WTC11 (cell line): Measurements from ENCODE around the gene METRN. TPM values are rescaled to one million over a fixed set of nuclear protein-coding genes. Genes with fewer than 3 reads are reported as not detected.
A peak's percentile ranks its signal among the peaks of the same experiment; 100 is the strongest.

Experiments
- ATAC-seq: fragments of 200-7000 bp; cut with Tn5 transposase; 2 replicates; pipeline ENCODE4 v1.10.0; 2021; ENCODE audit warnings: mild to moderate bottlenecking, moderate library complexity
- CTCF ChIA-PET: fragments of 300-600 bp; sonication (Branson Sonifier 250); formaldehyde crosslinking; loops from one replicate; lab custom pipeline; 2021; ENCODE audit warnings: antibody characterized with exemption; lab: Charles Lee
- POLR2A ChIA-PET: fragments of 350-600 bp; sonication (Branson Sonifier 250); formaldehyde crosslinking; loops from one replicate; lab custom pipeline; 2021; ENCODE audit warnings: antibody characterized with exemption; lab: Charles Lee
- DNase-seq: peaks from one replicate; pipeline ENCODE4 v3.0.0; 2021; ENCODE audit warnings: low spot score
- H3K27ac Mint-ChIP-seq: 2 replicates; pipeline ENCODE4 v1.8.0; 2021; ENCODE audit warnings: mixed read lengths
- H3K27me3 Mint-ChIP-seq: 2 replicates; pipeline ENCODE4 v1.8.0; 2021; ENCODE audit warnings: low read depth, mild to moderate bottlenecking, moderate library complexity, mixed read lengths
- H3K36me3 Mint-ChIP-seq: 2 replicates; pipeline ENCODE4 v1.8.0; 2021; ENCODE audit warnings: mixed read lengths
- H3K4me1 Mint-ChIP-seq: 2 replicates; pipeline ENCODE4 v1.8.0; 2022; ENCODE audit warnings: mixed read lengths
- H3K4me3 Mint-ChIP-seq: 2 replicates; pipeline ENCODE4 v1.8.0; 2021; ENCODE audit warnings: mild to moderate bottlenecking, moderate library complexity, mixed read lengths
- H3K9me3 Mint-ChIP-seq: 2 replicates; pipeline ENCODE4 v1.8.0; 2021; ENCODE audit warnings: mixed read lengths
- AFF4 ChIP-seq: sonication (generic); formaldehyde crosslinking; IDR thresholded peaks from 2 replicates; pipeline ENCODE4 v1.8.1; 2023; ENCODE audit warnings: mild to moderate bottlenecking, missing genetic modification reagents, borderline replicate concordance
- ETV6 ChIP-seq: sonication (generic); formaldehyde crosslinking; IDR thresholded peaks from 2 replicates; pipeline ENCODE4 v1.8.1; 2022; ENCODE audit warnings: mild to moderate bottlenecking, missing genetic modification reagents
- JUN ChIP-seq: sonication (generic); formaldehyde crosslinking; IDR thresholded peaks from 2 replicates; pipeline ENCODE4 v1.8.0; 2023; ENCODE audit warnings: mild to moderate bottlenecking, missing genetic modification reagents
- KAT7 ChIP-seq: sonication (generic); formaldehyde crosslinking; IDR thresholded peaks from 2 replicates; pipeline ENCODE4 v1.8.1; 2023; ENCODE audit warnings: missing genetic modification reagents, mild to moderate bottlenecking, borderline replicate concordance
- PRDM15 ChIP-seq: sonication (generic); formaldehyde crosslinking; IDR thresholded peaks from 2 replicates; pipeline ENCODE4 v1.8.0; 2022; ENCODE audit warnings: missing genetic modification reagents
- TEAD1 ChIP-seq: sonication (generic); formaldehyde crosslinking; IDR thresholded peaks from 2 replicates; pipeline ENCODE4 v1.8.0; 2022; ENCODE audit warnings: mild to moderate bottlenecking, missing genetic modification reagents
- ZNF121 ChIP-seq: sonication (generic); formaldehyde crosslinking; IDR thresholded peaks from 2 replicates; pipeline ENCODE4 v1.8.0; 2023; ENCODE audit warnings: missing genetic modification reagents
- ZNF138 ChIP-seq: sonication (generic); formaldehyde crosslinking; conservative IDR thresholded peaks from 2 replicates; pipeline ENCODE4 v1.8.1; 2022; ENCODE audit warnings: mild to moderate bottlenecking, moderate library complexity, missing genetic modification reagents
- ZNF232 ChIP-seq: sonication (generic); formaldehyde crosslinking; IDR thresholded peaks from 2 replicates; pipeline ENCODE4 v1.8.0; 2022; ENCODE audit warnings: mild to moderate bottlenecking, missing genetic modification reagents
- total RNA-seq: library from RNA; stranded (reverse); gene quantifications from 3 replicates; pipeline ENCODE4 v1.2.3, GENCODE V29; 2021
- TF ChIP-seq, protein P1 (sequence below): sonication (generic); formaldehyde crosslinking; IDR thresholded peaks from 2 replicates; pipeline ENCODE4 v1.8.0; 2023; ENCODE audit warnings: missing genetic modification reagents, mild to moderate bottlenecking, borderline replicate concordance
- TF ChIP-seq, protein P2 (sequence below): fragments of 250-450 bp; sonication (Bioruptor Pico); conservative IDR thresholded peaks from 2 replicates; pipeline ENCODE4 v1.9.0; 2021; ENCODE audit warnings: mild to moderate bottlenecking

Gene METRN
- total RNA-seq, 1 experiment from 2014 or later, result 30.9 TPM

DNA sequence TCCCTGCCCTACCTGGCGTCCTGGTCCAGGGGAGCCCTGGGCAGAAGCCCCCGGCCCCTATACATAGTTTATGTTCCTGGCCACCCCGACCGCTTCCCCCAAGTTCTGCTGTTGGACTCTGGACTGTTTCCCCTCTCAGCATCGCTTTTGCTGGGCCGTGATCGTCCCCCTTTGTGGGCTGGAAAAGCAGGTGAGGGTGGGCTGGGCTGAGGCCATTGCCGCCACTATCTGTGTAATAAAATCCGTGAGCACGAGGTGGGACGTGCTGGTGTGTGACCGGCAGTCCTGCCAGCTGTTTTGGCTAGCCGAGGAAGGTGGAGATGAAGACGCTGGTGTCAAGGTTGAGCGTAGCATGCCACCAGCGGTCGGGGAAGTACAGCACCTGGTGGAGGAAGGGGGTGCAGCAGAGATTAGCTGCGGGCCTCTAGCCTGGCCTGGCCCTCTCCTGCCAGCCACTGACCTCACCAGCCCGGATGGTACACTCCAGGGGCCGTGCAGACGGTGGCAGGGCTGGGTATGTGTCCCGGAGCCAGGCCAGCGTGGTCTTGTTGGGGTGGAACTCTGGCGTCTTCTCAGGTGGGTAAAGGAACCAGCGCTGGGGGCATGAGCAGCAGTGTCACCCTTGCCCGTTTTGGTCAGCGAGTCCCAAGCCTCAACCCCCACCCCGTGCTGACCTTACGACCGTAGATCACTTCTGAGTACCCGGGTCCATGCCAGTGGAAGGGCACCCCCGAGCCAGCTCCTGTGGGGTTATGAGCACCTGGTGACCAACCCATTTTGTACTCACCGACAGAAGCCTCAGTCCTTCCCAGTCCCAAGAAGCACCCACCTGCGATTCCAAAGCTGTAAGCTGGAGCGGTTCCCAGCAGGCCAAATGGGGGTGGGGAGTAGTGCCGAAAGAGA, 32.2 kb upstream of the METRN start (continued):
- TF ChIP-seq PRDM15 (CRISPR knock-in tag) (0 out of 2 replicates have a peak, but pooled peaks have one; percentile 13), ZNF138 (CRISPR knock-in tag) (no peak), KAT7 (CRISPR knock-in tag) (peak; percentile 74), TEAD1 (no peak)

- H3K36me3 Mint-ChIP-seq, result peaks cover 25% of the 10 kb centered on the region
- ChIA-PET POLR2A (interaction anchor here (1.1 to 1.6 kb wide), 2 partner anchors 10 to 12 kb away, joined by 4 to 6 read pairs; no protein-coding TSS in a partner anchor), CTCF (interaction anchor here (0.9 to 1.7 kb wide), 6 partner anchors 12 to 58 kb away, joined by 3 to 5 read pairs (median 3); partner anchors contain the start of genes ANTKMT, CIAO3 and RHOT2)
- no peaks in the 10 kb centered on the region for H3K9me3 Mint-ChIP-seq
- no peak overlapping the region; the same call in 1 of the 2 replicates for H3K27ac Mint-ChIP-seq
- H3K4me3 Mint-ChIP-seq, result peak overlapping the region; percentile 76
- no peaks in the 10 kb centered on the region for H3K27me3 Mint-ChIP-seq
- peaks cover 19% of the 10 kb centered on the region for H3K4me1 Mint-ChIP-seq
- ATAC-seq, result no peak
- DNase-seq, result no peak
- TF ChIP-seq JUN (CRISPR knock-in tag) (no peak), ZNF232 (CRISPR knock-in tag) (no peak), AFF4 (CRISPR knock-in tag) (no peak), ZNF121 (CRISPR knock-in tag) (0 out of 2 replicates have a peak, but pooled peaks have one; percentile 36), ETV6 (CRISPR knock-in tag) (no peak; the same call in 1 of the 2 replicates), PRDM15 (CRISPR knock-in tag) (no peak)
- TF ChIP-seq, protein P1, sequence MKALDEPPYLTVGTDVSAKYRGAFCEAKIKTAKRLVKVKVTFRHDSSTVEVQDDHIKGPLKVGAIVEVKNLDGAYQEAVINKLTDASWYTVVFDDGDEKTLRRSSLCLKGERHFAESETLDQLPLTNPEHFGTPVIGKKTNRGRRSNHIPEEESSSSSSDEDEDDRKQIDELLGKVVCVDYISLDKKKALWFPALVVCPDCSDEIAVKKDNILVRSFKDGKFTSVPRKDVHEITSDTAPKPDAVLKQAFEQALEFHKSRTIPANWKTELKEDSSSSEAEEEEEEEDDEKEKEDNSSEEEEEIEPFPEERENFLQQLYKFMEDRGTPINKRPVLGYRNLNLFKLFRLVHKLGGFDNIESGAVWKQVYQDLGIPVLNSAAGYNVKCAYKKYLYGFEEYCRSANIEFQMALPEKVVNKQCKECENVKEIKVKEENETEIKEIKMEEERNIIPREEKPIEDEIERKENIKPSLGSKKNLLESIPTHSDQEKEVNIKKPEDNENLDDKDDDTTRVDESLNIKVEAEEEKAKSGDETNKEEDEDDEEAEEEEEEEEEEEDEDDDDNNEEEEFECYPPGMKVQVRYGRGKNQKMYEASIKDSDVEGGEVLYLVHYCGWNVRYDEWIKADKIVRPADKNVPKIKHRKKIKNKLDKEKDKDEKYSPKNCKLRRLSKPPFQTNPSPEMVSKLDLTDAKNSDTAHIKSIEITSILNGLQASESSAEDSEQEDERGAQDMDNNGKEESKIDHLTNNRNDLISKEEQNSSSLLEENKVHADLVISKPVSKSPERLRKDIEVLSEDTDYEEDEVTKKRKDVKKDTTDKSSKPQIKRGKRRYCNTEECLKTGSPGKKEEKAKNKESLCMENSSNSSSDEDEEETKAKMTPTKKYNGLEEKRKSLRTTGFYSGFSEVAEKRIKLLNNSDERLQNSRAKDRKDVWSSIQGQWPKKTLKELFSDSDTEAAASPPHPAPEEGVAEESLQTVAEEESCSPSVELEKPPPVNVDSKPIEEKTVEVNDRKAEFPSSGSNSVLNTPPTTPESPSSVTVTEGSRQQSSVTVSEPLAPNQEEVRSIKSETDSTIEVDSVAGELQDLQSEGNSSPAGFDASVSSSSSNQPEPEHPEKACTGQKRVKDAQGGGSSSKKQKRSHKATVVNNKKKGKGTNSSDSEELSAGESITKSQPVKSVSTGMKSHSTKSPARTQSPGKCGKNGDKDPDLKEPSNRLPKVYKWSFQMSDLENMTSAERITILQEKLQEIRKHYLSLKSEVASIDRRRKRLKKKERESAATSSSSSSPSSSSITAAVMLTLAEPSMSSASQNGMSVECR, result 0 out of 2 replicates have a peak, but pooled peaks have one; percentile 38
- TF ChIP-seq, protein P2, sequence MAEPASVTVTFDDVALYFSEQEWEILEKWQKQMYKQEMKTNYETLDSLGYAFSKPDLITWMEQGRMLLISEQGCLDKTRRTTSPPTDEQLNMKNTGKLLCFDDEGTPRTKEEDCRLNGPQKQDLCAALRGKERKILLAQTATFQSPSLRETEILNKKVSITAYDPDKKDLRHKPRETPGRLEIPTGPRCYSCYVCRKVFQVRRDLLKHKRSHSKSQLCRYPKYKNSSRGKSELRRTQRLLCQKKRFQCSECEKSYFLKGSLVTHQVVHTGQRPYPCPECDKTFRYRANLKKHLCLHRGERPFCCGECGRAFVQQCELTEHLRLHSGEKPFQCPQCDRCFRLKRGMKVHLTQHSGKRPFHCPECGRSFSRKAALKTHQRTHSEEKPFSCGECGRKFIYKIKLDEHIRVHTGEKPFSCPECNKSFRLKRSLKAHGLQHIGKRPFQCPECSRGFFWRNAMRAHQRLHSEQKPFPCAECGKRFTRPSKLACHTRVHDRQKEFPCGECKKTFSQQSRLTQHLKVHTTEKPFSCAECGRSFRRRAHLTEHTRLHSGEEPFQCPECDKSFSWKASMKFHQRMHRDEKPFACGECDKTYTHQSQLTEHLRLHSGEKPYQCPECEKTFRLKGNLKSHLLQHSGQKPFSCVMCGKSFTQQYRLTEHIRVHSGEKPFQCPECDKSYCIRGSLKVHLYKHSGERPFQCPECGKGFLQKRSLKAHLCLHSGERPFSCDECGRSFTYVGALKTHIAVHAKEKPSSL (CRISPR knock-in tag), result no peak
Measured at GRCh38 chr16:683396-684070, 31.4 kb upstream of the METRN start.
